SK-N-SH treated with all-trans-retinoic acid at 6 μM for 48 hours (cell line): ENCODE data around the gene USP7.
"Not testable (repeated sequence)": the region's sequence is repeated elsewhere in the genome, so short reads cannot be mapped to it uniquely, and the experiment has no call there.

Experiments
- ATAC-seq: fragments of 200-7000 bp; cut with Tn5 transposase; 3 replicates; pipeline ENCODE4 v1.9.1; 2020; ENCODE audit warnings: mild to moderate bottlenecking, moderate library complexity
- ARNTL ChIP-seq: fragments of 450-650 bp; formaldehyde crosslinking; IDR thresholded peaks from 2 replicates; pipeline ENCODE4 v1.5.0; 2020; ENCODE audit warnings: low read depth, mild to moderate bottlenecking, moderate library complexity, borderline replicate concordance
- ESRRG ChIP-seq: fragments of 250-450 bp; sonication (Bioruptor Pico); IDR thresholded peaks from 2 replicates; pipeline ENCODE4 v1.6.1; 2021; ENCODE audit warnings: mild to moderate bottlenecking
- ISL1 ChIP-seq: fragments of 250-450 bp; sonication (Bioruptor Pico); IDR thresholded peaks from 2 replicates; pipeline ENCODE4 v2.1.2; 2022; ENCODE audit warnings: mild to moderate bottlenecking, moderate library complexity
- OSR1 ChIP-seq: fragments of 250-450 bp; sonication (Bioruptor Pico); IDR thresholded peaks from 2 replicates; pipeline ENCODE4 v1.8.0; 2022; ENCODE audit warnings: moderate library complexity, mild to moderate bottlenecking, inconsistent platforms
- PPARA ChIP-seq: fragments of 250-450 bp; sonication (Bioruptor Pico); IDR thresholded peaks from 2 replicates; pipeline ENCODE4 v1.5.0; 2020; ENCODE audit warnings: mild to moderate bottlenecking, borderline replicate concordance
- RARB ChIP-seq: fragments of 250-450 bp; sonication (Bioruptor Pico); IDR thresholded peaks from 2 replicates; pipeline ENCODE4 v1.8.0; 2021; ENCODE audit warnings: mild to moderate bottlenecking, moderate library complexity
- SNAI2 ChIP-seq: fragments of 250-450 bp; sonication (Bioruptor Pico); IDR thresholded peaks from 2 replicates; pipeline ENCODE4 v1.5.0; 2020; ENCODE audit warnings: mild to moderate bottlenecking, moderate library complexity
- TCF4 ChIP-seq: fragments of 250-450 bp; sonication (Bioruptor Pico); IDR thresholded peaks from 2 replicates; pipeline ENCODE4 v1.8.0; 2021; ENCODE audit warnings: mild to moderate bottlenecking, moderate library complexity, borderline replicate concordance
- TOX ChIP-seq: fragments of 250-450 bp; sonication (Bioruptor Pico); IDR thresholded peaks from 2 replicates; pipeline ENCODE4 v1.8.0; 2021; ENCODE audit warnings: mild to moderate bottlenecking, moderate library complexity, borderline replicate concordance
- ZC3H10 ChIP-seq: fragments of 250-450 bp; sonication (Bioruptor Pico); IDR thresholded peaks from 2 replicates; pipeline ENCODE4 v1.5.1; 2021; ENCODE audit warnings: mild to moderate bottlenecking, moderate library complexity
- ZFP3 ChIP-seq: fragments of 250-450 bp; sonication (Bioruptor Pico); IDR thresholded peaks from 2 replicates; pipeline ENCODE4 v1.5.0; 2020; ENCODE audit warnings: mild to moderate bottlenecking, moderate library complexity
- ZFP30 ChIP-seq: fragments of 450-650 bp; formaldehyde crosslinking; IDR thresholded peaks from 2 replicates; pipeline ENCODE4 v1.5.0; 2022; ENCODE audit warnings: mild to moderate bottlenecking, moderate library complexity
- ZNF565 ChIP-seq: fragments of 450-650 bp; formaldehyde crosslinking; conservative IDR thresholded peaks from 2 replicates; pipeline ENCODE4 v1.5.0; 2020; ENCODE audit warnings: low read depth, mild to moderate bottlenecking, moderate library complexity
- ZNF70 ChIP-seq: fragments of 450-650 bp; formaldehyde crosslinking; IDR thresholded peaks from 2 replicates; pipeline ENCODE4 v1.5.0; 2020; ENCODE audit warnings: mild to moderate bottlenecking, moderate library complexity
- ZNF8 ChIP-seq: fragments of 450-650 bp; formaldehyde crosslinking; IDR thresholded peaks from 2 replicates; pipeline ENCODE4 v1.5.0; 2020; ENCODE audit warnings: mild to moderate bottlenecking, moderate library complexity
- TF ChIP-seq, protein P1 (sequence below): fragments of 250-450 bp; sonication (Bioruptor Pico); IDR thresholded peaks from 2 replicates; pipeline ENCODE4 v1.8.0; 2021; ENCODE audit warnings: low read depth, mild to moderate bottlenecking, moderate library complexity, borderline replicate concordance
- TF ChIP-seq, protein P2 (sequence below): fragments of 250-450 bp; sonication (Bioruptor Pico); IDR thresholded peaks from 2 replicates; pipeline ENCODE4 v1.5.0; 2020; ENCODE audit warnings: mild to moderate bottlenecking, moderate library complexity
- TF ChIP-seq, protein P3 (sequence below): fragments of 250-450 bp; sonication (Bioruptor Pico); IDR thresholded peaks from 2 replicates; pipeline ENCODE4 v1.5.1; 2020; ENCODE audit warnings: low read depth, mild to moderate bottlenecking, moderate library complexity

The USP7 gene

DNA sequence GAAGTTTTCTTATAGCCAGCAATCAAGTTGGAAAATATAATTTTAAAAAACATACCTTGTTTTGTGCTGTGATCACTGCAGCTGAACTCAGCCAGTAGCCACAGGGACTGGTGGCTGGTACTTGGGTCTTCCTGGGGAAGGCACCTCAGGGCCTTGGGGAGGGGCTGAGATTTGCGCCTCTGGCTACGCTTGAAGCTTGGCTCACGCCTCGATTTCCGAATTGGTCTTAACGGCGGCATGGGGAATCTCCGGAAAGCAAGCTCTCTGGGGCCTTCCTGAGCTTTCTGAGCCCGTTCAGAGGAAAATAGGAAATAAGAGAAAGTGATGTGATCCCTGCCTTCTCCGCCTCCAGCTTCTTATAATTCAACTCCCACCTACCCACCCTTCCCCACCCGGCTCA, 11.3 kb upstream of the USP7 start (continued):
- TF ChIP-seq ARNTL (CRISPR knock-in tag) = no peak
- no peak for TF ChIP-seq ZNF8 (CRISPR knock-in tag)
- no peak for TF ChIP-seq ZC3H10
- no peak for TF ChIP-seq ZFP3 (CRISPR knock-in tag)
- no peak for TF ChIP-seq TOX (CRISPR knock-in tag)
- no peak for TF ChIP-seq PPARA (CRISPR knock-in tag)

DNA sequence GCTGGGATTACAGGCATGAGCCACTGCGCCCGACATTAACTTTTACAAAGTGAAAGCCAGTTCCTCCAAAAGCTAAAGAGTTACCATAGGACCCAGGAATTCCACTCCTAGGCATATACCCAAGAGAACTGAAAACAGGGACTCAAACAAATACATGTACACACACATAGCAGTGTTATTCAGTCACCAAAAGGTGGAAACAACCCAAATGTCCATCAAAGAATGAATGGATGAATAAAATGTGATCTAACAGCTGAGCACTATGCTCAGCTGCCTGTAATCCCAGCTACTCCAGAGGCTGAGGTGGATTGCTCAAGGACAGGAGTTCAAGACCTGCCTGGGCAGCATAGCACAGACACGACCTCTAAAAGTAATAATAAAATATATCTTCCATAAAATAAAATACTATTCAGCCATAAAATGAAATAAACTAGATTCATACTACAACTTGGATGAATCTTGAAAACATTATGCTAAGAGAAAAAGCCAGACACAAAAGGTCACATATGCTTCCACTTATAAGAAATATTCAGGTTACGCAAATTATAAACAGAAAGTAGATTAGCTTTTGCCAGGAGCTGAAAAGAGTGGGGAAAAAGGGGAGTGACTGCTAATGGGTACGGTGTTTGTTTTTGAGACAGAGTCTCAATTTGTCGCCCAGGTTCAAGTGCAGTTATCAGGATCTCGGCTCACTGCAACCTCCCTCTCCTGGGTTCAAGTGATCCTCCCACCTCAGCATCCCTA, 9.3 kb upstream of the USP7 start:
- ATAC-seq = peak; percentile 67
- TF ChIP-seq SNAI2 (CRISPR knock-in tag) = no peak
- peak; percentile 69; the same call in 1 of the 2 replicates for TF ChIP-seq TCF4
- TF ChIP-seq TOX (CRISPR knock-in tag) = no peak
- TF ChIP-seq ISL1 (CRISPR knock-in tag) = no peak
- TF ChIP-seq ZFP30 (CRISPR knock-in tag) = no peak
- TF ChIP-seq ARNTL (CRISPR knock-in tag) = no peak
- TF ChIP-seq ZNF8 (CRISPR knock-in tag) = no peak
- peak; percentile 90 for TF ChIP-seq ZNF70 (CRISPR knock-in tag)
- TF ChIP-seq OSR1 (CRISPR knock-in tag) = no peak

DNA sequence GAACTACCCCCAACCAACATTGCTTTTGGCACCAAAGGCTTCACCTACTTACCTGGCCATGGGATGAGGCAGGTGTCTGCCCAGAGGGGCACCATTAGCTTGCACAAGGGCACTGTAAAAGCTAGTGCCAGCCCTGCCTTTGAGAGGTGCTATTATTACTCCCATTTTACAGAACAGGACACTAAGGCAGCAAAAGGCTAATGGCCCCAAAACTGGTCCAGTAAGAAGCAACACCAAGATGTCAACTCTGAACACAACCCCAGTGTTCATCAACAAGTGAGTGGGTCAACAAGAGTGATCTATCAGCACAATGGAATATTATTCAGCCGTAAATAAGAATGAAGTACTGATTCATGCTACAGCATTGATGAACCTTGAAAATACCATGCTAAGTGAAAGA, 7.7 kb upstream of the USP7 start:
- no peak for ATAC-seq
- TF ChIP-seq ESRRG (CRISPR knock-in tag) (no peak), ZNF565 (CRISPR knock-in tag) (no peak), ZNF8 (CRISPR knock-in tag) (no peak), ARNTL (CRISPR knock-in tag) (no peak), SNAI2 (CRISPR knock-in tag) (no peak), OSR1 (CRISPR knock-in tag) (no peak), RARB (CRISPR knock-in tag) (no peak), TCF4 (no peak)
- TF ChIP-seq, protein P1, sequence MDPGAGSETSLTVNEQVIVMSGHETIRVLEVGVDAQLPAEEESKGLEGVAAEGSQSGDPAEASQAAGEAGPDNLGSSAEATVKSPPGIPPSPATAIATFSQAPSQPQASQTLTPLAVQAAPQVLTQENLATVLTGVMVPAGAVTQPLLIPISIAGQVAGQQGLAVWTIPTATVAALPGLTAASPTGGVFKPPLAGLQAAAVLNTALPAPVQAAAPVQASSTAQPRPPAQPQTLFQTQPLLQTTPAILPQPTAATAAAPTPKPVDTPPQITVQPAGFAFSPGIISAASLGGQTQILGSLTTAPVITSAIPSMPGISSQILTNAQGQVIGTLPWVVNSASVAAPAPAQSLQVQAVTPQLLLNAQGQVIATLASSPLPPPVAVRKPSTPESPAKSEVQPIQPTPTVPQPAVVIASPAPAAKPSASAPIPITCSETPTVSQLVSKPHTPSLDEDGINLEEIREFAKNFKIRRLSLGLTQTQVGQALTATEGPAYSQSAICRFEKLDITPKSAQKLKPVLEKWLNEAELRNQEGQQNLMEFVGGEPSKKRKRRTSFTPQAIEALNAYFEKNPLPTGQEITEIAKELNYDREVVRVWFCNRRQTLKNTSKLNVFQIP = no peak
- TF ChIP-seq, protein P2, sequence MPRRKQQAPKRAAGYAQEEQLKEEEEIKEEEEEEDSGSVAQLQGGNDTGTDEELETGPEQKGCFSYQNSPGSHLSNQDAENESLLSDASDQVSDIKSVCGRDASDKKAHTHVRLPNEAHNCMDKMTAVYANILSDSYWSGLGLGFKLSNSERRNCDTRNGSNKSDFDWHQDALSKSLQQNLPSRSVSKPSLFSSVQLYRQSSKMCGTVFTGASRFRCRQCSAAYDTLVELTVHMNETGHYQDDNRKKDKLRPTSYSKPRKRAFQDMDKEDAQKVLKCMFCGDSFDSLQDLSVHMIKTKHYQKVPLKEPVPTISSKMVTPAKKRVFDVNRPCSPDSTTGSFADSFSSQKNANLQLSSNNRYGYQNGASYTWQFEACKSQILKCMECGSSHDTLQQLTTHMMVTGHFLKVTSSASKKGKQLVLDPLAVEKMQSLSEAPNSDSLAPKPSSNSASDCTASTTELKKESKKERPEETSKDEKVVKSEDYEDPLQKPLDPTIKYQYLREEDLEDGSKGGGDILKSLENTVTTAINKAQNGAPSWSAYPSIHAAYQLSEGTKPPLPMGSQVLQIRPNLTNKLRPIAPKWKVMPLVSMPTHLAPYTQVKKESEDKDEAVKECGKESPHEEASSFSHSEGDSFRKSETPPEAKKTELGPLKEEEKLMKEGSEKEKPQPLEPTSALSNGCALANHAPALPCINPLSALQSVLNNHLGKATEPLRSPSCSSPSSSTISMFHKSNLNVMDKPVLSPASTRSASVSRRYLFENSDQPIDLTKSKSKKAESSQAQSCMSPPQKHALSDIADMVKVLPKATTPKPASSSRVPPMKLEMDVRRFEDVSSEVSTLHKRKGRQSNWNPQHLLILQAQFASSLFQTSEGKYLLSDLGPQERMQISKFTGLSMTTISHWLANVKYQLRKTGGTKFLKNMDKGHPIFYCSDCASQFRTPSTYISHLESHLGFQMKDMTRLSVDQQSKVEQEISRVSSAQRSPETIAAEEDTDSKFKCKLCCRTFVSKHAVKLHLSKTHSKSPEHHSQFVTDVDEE (CRISPR knock-in tag) = no peak
- TF ChIP-seq, protein P3, sequence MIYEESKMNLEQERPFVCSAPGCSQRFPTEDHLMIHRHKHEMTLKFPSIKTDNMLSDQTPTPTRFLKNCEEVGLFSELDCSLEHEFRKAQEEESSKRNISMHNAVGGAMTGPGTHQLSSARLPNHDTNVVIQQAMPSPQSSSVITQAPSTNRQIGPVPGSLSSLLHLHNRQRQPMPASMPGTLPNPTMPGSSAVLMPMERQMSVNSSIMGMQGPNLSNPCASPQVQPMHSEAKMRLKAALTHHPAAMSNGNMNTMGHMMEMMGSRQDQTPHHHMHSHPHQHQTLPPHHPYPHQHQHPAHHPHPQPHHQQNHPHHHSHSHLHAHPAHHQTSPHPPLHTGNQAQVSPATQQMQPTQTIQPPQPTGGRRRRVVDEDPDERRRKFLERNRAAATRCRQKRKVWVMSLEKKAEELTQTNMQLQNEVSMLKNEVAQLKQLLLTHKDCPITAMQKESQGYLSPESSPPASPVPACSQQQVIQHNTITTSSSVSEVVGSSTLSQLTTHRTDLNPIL (CRISPR knock-in tag) = no peak

DNA sequence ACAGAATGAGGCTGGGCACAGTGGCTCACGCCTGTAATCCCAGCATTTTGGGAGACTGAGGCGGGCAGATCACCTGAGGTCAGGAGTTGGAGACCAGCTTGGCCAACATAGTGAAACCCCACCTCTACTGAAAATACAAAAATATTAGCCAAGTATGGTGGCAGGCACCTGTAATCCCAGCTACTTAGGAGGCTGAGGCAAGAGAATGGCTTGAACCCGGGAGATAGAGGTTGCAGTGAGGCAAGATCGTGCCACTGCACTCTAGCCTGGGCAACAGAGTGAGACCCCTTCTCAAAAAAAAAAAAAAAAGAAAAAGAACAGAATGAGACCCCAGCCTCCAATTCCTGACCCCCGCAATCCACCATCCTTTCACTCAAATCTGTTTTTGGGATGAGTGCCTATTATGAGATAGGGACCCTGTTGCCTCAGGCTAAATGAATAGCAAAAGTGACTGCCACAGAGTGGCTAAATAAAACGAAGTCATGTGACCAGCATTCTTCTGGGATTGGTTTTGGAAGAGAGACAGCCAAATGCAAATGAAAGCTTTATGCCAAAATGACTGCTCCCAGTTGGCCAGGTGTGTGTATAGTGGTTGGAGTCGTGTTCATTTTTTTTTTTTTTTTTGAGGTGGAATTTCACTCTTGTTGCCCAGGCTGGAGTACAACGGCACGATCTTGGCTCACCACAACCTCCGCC, 5.6 kb upstream of the USP7 start:
- not testable (repeated sequence) for ATAC-seq

DNA sequence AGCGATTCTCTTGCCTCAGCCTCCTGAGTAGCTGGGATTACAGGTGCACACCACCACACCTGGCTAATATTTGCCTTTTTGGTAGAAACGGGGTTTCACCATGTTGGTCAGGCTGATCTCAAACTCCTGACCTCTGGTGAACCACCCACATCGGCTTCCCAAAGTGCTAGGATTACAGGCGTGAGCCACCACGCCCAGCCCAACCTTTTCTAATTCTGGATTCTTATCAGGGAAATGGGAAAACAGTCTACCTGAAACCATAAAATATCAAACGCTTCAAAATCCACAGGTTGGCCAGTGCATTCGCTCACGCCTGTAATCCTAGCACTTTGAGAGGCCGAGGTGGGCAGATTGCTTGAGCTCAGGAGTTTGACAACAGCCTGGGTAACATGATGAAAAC, 4.3 kb upstream of the USP7 start:
- not testable (repeated sequence) for ATAC-seq
